Measurements from ENCODE around the gene KDELR1. TPM values are rescaled to one million over a fixed set of nuclear protein-coding genes. Genes with fewer than 3 reads are reported as not detected.
"Not testable (repeated sequence)": the region's sequence is repeated elsewhere in the genome, so short reads cannot be mapped to it uniquely, and the experiment has no call there.

Gene KDELR1
- total RNA-seq, 3 donors from 2014 or later (not counting 1 experiment from before 2014, with no cell fraction given), result 41.5 to 47.5 (median 46.0) TPM

DNA sequence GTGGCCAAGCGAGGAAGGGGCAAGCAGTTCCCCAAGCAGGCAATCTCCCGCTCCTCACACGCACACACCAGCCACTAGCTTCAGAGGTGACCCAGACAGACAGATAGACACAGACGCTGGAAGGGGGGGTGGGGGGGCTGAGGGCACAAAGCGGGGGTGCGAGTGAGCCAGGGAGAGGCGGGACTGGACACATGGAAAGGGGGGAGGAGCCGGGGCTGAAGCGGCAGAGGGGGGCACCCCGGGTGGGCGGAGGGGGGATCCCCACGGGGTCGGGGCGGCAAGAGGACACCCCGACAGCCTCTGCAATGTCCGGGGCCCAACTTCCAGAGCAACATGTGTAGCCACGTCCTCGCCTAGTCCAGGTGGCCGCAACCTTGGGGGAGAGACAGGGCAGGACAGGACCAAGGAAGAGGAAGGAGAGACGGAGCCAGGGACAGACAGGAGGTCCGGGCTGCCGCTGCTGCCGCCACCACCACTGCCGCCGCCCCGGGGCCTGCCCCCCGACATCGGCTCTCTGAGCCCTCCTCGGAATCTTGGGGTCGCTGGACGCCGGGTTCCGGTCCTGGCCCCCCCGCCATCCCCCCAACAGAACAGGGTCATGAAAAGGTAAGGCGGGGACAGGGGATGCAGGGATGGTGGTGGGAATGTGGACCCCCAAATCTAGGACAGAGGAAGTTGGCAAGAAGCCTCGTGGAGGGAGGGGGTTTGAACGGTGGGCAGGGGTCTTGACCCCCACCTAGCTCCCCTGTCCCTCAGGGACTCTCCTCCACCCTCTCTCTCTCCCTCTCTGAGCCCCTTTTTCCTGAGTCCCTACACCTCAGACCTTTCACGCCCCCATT is 3.2 kb upstream of the KDELR1 start:
- H3K4me1 ChIP-seq (ENCODE audit: control insufficient read depth, insufficient read depth, low read length), result peaks cover 69% of the 10 kb centered on the region
- ATAC-seq, result no peak
- Mint-ChIP-seq H3K4me3 (no peak overlapping the region), H3K9me3 (peaks cover 0 to 2% of the 10 kb centered on the region in 2 donors), H3K4me1 (peaks cover 26 to 67% of the 10 kb centered on the region in 2 donors), H3K36me3 (no peaks in the 10 kb centered on the region), H3K27ac (peak overlapping the region in 1 of 2 donors; percentile 44), H3K27me3 (ENCODE audit: low read depth in 2 of 2) (peaks cover 12 to 43% of the 10 kb centered on the region in 2 donors)
- no peaks in the 10 kb centered on the region for H3K9me3 ChIP-seq (ENCODE audit: control insufficient read depth, insufficient read depth, low read length)
- WGBS (ENCODE audit: insufficient coverage), result 3% methylated on average over 27 of the region's 38 CpGs
- TF ChIP-seq, protein P1, sequence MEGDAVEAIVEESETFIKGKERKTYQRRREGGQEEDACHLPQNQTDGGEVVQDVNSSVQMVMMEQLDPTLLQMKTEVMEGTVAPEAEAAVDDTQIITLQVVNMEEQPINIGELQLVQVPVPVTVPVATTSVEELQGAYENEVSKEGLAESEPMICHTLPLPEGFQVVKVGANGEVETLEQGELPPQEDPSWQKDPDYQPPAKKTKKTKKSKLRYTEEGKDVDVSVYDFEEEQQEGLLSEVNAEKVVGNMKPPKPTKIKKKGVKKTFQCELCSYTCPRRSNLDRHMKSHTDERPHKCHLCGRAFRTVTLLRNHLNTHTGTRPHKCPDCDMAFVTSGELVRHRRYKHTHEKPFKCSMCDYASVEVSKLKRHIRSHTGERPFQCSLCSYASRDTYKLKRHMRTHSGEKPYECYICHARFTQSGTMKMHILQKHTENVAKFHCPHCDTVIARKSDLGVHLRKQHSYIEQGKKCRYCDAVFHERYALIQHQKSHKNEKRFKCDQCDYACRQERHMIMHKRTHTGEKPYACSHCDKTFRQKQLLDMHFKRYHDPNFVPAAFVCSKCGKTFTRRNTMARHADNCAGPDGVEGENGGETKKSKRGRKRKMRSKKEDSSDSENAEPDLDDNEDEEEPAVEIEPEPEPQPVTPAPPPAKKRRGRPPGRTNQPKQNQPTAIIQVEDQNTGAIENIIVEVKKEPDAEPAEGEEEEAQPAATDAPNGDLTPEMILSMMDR (IDR thresholded peaks at IDR 0.05), result no peak
- DNase-seq, result peak in 1 of 2 donors; percentile 32
- intact Hi-C loops (cut with micrococcal nuclease), result loop anchor here (1.0 kb wide), 1 partner anchor 27 kb away; no protein-coding TSS in a partner anchor
- no peak overlapping the region for H3K27ac ChIP-seq (ENCODE audit: low read length)
- no peak overlapping the region for H3K4me3 ChIP-seq (ENCODE audit: low read length)
- peaks cover 37% of the 10 kb centered on the region for H3K27me3 ChIP-seq (ENCODE audit: control insufficient read depth, insufficient read depth, low read length)
- no peaks in the 10 kb centered on the region for H3K36me3 ChIP-seq (ENCODE audit: control insufficient read depth, insufficient read depth, low read length)

DNA sequence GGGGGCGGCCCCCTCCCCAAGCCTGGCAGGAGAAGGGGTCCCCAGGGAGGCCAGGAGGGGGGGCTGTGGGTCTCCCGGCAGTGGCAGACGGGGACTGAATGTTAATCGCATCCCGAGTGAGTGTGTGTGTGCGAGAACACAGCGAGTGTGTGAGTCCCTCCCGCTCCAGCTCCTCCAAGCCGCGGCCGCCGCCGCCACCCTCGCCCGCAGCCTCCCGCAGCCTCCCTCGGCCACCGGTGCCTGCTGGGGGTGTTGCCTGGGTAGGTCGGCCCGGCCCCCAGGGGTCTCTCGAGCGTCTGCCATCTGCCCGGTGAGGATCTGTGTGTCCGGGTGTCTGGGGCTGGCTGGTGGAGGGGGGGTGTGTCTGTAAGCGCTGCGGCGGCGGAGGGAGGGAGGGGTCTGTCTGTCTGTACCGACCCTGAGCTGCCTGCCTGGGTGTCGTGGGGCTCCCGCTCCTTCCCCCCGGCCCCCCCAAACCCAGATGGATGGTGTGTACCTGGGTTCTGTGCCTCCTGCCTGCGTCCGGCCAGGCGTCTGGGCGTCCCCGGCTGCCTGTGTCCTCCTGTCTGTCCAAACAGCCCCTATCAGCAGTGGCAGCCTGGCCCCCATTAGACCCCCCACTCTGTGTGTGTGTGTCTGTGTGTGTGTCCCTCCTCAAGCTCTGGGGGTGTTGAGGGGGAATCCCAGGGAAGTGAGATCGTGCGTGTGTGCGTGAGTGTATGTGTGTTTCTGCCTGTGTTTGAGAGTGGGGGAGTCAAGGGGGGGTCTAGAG is 2.4 kb upstream of the KDELR1 start, which contains the start of gene GRIN2D:
TSS of gene GRIN2D (plus strand) at position 110 of the 772 bp plus-strand sequence. CDS start 4,725 bp downstream, outside the sequence.
- Mint-ChIP-seq H3K36me3 (no peaks in the 10 kb centered on the region), H3K4me3 (peak within 1 kb of the TSS; percentile 72), H3K27ac (peak within 1 kb of the TSS in 1 of 2 donors; percentile 85), H3K27me3 (ENCODE audit: low read depth in 2 of 2) (peaks cover 12 to 43% of the 10 kb centered on the region in 2 donors), H3K4me1 (peaks cover 25 to 60% of the 10 kb centered on the region in 2 donors), H3K9me3 (no peaks in the 10 kb centered on the region)
- intact Hi-C loops (cut with micrococcal nuclease), result loop anchor here (1.0 kb wide), 1 partner anchor 26 kb away; no protein-coding TSS in a partner anchor
- Histone ChIP-seq H3K4me1 (ENCODE audit: control insufficient read depth, insufficient read depth, low read length) (peaks cover 62% of the 10 kb centered on the region), H3K9me3 (ENCODE audit: control insufficient read depth, insufficient read depth, low read length) (no peaks in the 10 kb centered on the region), H3K27me3 (ENCODE audit: control insufficient read depth, insufficient read depth, low read length) (peaks cover 37% of the 10 kb centered on the region), H3K27ac (ENCODE audit: low read length) (no peak within 1 kb of the TSS), H3K36me3 (ENCODE audit: control insufficient read depth, insufficient read depth, low read length) (no peaks in the 10 kb centered on the region), H3K4me3 (ENCODE audit: low read length) (no peak within 1 kb of the TSS)
- 2% methylated on average over 33 of the region's 40 CpGs for WGBS (ENCODE audit: insufficient coverage)
- ATAC-seq (no peak), DNase-seq (peak; percentile 34 to 51)
- TF ChIP-seq, protein P1 (IDR thresholded peaks at IDR 0.05), result no peak

DNA sequence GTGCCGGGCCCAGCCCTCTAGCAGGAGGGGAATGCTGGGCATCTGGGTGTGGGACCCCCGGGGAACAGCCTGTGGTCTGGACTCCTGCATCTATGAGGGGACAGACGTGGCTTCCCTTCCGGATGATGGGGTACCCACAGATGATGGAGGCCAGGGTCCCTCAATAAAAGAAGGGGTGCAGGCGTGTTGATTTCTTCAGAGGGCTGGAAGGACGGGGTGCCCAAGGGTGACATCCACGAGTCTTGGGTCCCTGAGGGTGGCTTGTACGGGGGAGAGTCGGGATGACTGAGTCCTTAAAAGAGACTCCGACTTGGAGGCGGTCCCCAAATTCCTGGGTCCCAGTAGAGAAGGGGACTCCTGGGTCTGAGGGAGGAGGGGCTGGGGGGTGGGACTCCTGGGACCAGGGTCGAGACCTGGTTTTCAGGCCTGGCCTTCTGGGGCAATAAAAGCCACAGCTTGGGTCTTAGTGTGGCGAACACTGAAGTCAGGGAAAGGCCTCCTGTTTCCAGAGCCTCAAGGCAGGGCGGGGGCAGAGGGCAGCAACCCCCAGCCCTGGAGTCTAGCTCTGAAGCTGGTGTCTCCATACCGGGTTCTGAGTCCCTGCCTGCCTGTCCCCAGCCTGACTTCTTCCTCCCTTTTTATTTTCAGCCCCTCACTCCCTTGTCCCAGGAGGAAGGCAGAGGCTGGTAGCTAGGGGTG is 1.7 kb upstream of the KDELR1 start:
- Histone ChIP-seq H3K27ac (ENCODE audit: low read length) (no peak overlapping the region), H3K4me1 (ENCODE audit: control insufficient read depth, insufficient read depth, low read length) (peaks cover 60% of the 10 kb centered on the region), H3K4me3 (ENCODE audit: low read length) (no peak overlapping the region), H3K9me3 (ENCODE audit: control insufficient read depth, insufficient read depth, low read length) (no peaks in the 10 kb centered on the region), H3K27me3 (ENCODE audit: control insufficient read depth, insufficient read depth, low read length) (peaks cover 37% of the 10 kb centered on the region), H3K36me3 (ENCODE audit: control insufficient read depth, insufficient read depth, low read length) (peaks cover 2% of the 10 kb centered on the region)
- DNase-seq (no peak), ATAC-seq (no peak)
- TF ChIP-seq, protein P1 (IDR thresholded peaks at IDR 0.05), result no peak
- H3K4me1 Mint-ChIP-seq, result peaks cover 24 to 61% of the 10 kb centered on the region in 2 donors
- peak overlapping the region; percentile 72 for H3K4me3 Mint-ChIP-seq
- 92% methylated on average over 14 of the region's 15 CpGs for WGBS (ENCODE audit: insufficient coverage)
- peaks cover 11 to 43% of the 10 kb centered on the region in 2 donors for H3K27me3 Mint-ChIP-seq (ENCODE audit: low read depth in 2 of 2)
- H3K9me3 Mint-ChIP-seq, result no peaks in the 10 kb centered on the region
- H3K36me3 Mint-ChIP-seq, result no peaks in the 10 kb centered on the region
- intact Hi-C loops (cut with micrococcal nuclease), result no loop called here
- peak overlapping the region in 1 of 2 donors; percentile 85 for H3K27ac Mint-ChIP-seq

DNA sequence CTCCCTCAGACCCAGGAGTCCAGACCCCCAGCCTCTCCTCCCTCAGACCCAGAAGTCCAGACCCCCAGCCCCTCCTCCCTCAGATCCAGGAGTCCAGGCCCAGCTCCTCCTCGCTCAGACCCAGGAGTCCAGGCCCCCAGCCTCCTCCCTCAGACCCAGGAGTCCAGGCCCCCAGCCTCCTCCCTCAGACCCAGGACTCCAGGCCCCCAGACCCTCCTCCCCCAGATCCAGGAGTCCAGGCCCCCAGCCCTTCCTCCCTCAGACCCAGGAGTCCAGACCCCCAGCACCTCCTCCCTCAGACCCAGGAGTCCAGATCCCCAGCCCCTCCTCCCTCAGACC is 624 bp upstream of the KDELR1 start:
- 71% methylated on average over 1 of the region's 1 CpG for WGBS (ENCODE audit: insufficient coverage)
- H3K9me3 ChIP-seq (ENCODE audit: control insufficient read depth, insufficient read depth, low read length); H3K9me3 Mint-ChIP-seq; H3K4me3 Mint-ChIP-seq; H3K27ac ChIP-seq (ENCODE audit: low read length); H3K4me3 ChIP-seq (ENCODE audit: low read length); DNase-seq; H3K36me3 Mint-ChIP-seq; ATAC-seq; intact Hi-C loops (cut with micrococcal nuclease): not testable (repeated sequence)
- peak overlapping the region in 1 of 2 donors; percentile 85 for H3K27ac Mint-ChIP-seq
- Histone ChIP-seq H3K27me3 (ENCODE audit: control insufficient read depth, insufficient read depth, low read length) (peaks cover 34% of the 10 kb centered on the region), H3K36me3 (ENCODE audit: control insufficient read depth, insufficient read depth, low read length) (peaks cover 11% of the 10 kb centered on the region), H3K4me1 (ENCODE audit: control insufficient read depth, insufficient read depth, low read length) (peaks cover 50% of the 10 kb centered on the region)
- peaks cover 13 to 51% of the 10 kb centered on the region in 2 donors for H3K4me1 Mint-ChIP-seq
- H3K27me3 Mint-ChIP-seq (ENCODE audit: low read depth in 2 of 2), result peaks cover under 1 to 33% of the 10 kb centered on the region in 2 donors

All from natural killer cell (primary cell).